GM21529 (cell line): ENCODE measurements around the gene SNX1.
"Not testable (repeated sequence)": the region's sequence is repeated elsewhere in the genome, so short reads cannot be mapped to it uniquely, and the experiment has no call there.

Experiments used
- ATAC-seq: cut with Tn5 transposase; IDR thresholded peaks from one replicate; pipeline ENCODE4 v1.9.1; 2021; ENCODE audit not compliant: unreplicated experiment

SNX1 gene

DNA sequence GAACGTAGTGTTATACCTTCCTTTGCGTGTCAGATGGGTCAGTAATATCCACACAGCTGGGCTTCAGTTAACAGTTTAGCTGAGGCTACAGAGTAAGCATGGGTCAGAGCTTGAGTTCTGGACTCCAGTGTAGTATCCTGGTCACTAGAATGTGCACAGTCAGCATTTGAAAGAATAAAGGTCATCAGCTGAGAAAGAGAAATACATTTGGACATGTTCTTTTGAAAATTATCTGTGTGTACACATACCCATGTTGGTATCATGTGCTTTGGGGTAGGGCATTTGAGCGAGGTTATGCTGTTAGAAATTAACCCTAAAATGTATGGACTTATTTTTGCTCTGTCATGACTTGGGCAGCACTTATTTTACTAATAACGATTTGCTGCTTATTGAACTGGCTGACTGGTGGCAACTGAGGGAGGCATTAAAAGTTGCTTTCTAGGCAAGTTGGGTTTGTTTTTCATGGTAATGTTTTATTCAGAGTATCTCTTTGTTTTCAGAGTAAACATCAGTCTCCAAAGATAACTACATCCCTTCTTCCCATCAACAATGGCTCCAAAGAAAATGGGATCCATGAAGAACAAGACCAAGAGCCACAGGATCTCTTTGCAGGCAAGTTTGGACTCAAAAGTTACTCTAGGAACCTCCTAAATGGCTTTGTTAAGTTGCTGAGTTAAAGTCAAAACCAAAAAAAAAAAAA is 16.4 kb downstream of the SNX1 start:
- ATAC-seq = no peak

DNA sequence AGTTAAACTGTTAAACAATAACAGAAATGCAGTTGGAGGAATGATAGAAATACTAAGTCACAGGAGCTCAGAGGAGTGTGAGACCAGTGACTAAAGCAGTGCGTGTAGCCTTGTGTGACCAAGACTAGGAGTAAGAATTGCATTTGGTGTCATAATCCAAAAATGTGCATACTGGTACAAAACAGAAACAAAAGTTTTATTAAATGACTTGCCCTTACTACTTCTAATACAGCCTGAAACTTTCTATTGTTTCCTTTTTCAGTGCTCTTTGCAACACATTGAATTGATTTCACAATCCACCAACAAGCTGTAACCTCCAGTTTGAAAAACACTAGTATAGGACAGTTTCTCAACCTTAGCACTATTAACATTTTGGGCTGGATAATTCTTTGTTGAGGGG is 17.1 kb downstream of the SNX1 start:
- ATAC-seq = no peak

DNA sequence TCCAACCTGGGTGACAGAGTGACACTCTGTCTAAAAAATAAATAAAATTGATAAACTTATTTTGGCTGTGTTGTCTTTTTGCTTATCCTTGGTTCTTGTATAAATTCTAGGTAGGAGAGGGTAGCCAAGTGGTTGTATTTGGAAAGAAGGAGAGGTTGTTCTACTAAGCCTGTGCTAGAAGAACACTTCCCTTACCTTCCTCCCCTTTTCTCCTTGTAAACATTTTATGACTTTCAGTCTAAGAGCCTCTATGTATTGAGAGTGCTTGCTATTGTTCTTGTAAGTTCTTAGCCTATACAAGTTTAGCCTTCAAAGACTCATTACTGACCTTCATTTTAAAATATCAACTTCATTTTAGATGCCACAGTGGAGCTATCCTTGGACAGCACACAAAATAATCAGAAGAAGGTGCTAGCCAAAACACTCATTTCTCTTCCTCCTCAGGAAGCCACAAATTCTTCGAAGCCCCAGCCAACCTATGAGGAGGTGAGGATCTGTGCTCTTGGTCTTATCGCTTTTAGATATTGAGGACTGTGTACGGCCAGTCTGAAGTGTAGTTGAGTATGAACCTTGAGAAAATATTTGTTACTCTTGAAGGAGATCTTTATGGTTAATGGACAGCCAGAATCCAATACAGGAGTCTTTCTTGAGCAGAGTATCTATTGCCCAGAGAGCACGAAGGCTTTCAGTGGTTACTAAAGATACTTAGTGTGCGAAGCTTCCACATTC is 22.1 kb downstream of the SNX1 start:
- no peak for ATAC-seq

DNA sequence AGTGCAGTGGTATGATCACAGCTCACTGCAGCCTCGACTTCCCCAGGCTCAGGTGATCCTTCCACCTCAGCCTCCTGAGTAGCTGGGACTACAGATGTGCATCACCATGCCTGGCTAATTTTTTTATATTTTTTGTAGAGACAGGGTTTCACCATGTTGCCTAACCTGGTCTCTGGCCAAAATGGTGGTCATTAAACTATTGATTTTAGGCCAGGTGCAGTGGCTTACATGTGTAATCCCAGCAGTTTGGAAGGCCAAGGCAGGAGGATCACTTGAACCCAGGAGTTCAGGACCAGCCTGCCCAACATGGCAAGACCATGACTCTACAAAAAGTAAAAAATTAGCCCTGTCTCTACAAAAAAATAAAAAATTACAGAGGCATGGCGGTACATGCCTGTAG is 24.5 kb downstream of the SNX1 start:
- ATAC-seq = not testable (repeated sequence)

DNA sequence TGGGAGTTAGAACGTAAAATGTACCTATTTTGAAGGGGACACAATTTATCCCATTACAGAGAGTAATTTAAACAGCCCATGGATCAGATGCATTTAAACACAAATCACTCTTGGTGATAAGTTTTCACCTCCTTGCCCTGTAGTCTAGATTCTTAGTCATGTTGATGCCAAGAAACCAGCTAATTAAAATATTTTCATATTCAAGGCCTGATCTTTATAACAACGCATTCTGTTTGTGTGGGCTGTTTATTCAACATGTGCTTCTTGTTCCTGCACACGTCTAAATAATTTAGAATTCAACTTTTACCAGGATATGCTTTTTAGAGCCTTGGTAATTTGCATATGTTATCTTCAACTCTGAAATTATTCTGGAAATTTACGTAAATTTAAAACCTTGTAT is 25.8 kb downstream of the SNX1 start:
- ATAC-seq = no peak

DNA sequence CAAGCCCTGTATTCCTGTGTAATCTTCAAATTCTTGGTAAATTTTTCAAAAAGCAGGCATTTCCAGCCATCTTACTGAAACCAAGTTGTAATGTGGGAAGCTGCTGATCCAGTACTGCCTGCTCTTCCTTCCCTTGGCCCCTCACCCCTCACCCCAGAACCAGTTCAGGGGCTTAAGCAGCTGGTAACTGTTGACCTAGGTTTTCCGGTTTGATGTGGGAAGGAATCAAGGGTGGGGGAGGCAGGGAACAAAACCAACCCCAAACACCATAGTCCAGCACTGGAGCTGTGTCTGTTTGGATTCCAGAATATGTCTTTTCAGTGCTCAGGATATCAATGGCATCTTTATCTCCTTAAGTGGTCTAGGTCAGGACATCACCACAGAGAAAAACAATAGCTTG is 26.7 kb downstream of the SNX1 start:
- ATAC-seq = no peak

DNA sequence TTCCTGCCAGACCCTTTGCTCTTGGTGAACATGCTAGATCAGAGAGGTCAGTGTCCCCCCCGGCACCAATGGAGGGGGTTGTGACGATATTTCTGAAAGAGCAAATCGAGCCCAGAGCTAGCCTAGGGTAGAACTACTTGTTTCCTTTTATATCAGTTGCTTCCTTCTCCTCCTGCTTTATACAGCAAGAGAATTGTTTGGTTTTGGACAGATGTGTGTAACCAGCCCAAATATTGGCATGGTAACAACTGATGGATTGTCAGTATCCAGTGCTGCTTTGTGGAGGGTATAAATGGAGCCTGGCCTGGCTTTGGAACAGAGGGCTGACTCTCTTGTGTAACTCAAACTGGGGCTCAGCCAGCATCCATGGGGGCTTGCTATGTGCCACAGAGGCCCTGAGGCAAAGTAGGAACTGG is 27.2 kb downstream of the SNX1 start:
- no peak for ATAC-seq

DNA sequence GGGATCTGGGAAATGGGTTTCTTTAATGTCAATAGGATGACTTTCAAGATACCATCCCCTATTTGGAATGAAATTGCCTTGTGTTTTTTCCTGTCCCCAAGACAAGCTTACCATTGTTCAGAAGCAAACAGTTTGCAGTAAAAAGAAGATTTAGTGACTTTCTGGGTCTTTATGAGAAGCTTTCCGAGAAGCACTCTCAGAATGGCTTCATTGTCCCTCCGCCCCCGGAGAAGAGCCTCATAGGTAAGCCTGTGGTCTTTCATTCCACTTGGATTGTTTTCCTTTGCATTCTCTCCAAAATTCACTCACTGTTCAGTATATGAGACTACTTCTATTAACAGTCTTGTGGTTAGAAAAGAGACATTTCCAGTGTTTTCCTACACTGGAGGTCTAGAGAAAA is 30.2 kb downstream of the SNX1 start:
- no peak for ATAC-seq

DNA sequence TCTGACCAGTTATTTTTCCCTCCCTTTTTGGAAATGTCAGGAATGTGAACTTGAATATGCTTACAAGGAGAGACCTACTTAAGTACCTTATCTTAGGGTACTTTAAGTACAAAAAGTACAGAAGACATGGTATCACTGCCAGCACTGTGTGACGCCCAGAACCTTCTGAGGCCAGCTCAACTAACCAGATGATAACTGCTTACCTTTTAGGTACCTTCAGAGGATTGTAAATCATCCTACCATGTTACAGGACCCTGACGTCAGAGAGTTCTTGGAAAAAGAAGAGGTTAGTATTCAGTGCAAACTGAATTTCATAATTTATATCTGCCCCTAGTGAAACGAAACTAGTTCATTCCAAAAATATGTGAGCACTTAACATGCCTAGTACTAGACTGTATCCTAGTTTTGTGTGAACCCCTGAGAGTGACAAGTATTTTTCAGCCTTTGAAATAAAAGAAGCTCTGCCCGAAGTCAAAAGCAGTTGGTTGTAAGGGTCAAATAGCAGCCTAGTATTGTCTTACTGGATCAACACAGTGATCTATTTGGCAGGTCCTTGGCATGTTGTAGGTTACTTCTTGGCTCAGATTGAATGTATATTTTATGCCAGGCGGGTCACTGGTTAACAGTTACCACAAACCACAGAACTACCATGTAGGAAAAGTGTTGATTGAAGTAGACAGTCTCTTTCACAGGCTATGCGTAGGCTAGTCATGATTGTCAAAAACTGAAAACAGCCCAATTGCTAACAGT is 31.9 kb downstream of the SNX1 start:
- no peak for ATAC-seq

DNA sequence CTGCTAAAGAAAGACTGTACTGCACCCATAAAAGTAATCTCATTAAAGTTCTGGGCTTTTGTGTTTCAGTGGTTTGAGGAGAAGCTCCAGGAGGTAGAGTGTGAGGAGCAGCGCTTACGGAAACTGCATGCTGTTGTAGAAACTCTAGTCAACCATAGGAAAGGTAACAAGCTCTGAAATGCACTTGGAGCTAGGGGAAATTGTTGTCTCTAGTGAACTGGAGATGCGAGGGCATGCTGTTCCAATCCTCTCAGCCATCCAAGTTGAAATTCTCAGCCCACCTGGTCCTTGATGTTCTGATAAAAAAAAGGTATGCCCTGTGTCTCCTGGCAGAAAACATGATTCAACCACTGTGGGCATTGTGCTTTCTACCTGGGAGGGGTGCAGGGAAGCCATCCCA is 34.4 kb downstream of the SNX1 start:
- no peak for ATAC-seq

DNA sequence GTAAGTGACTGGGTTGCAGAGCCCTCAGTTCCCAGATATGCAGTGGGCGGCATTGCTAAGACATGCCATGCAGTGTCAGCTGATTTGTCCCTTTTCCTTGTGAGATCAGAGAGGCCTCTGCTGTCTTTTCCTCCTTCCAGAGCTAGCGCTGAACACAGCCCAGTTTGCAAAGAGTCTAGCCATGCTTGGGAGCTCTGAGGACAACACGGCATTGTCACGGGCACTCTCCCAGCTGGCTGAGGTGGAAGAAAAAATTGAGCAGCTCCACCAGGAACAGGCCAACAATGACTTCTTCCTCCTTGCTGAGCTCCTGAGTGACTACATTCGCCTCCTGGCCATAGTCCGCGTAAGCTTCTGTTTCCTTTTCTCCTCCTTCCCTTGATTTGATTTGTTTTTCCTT is 35.8 kb downstream of the SNX1 start:
- no peak for ATAC-seq

DNA sequence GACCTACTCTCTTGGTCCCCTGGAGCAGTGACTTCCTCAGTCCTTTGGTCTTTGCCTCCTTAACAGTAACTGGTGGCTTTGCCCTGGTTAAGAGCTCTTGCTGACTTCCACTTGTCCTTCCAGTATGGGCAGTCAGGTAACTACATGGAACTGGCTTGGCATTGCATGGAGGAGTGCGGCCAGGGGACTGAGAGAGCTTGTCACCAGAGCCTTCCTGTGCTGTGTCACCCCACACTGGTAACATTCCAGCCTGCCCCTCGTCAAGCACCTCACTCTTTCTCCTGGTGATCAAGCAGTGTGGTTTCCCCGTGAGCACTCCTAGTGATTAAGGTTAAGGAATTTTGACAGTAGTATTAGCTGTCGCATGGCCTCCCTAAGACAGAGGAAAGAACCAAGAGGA is 36.4 kb downstream of the SNX1 start:
- ATAC-seq = no peak

DNA sequence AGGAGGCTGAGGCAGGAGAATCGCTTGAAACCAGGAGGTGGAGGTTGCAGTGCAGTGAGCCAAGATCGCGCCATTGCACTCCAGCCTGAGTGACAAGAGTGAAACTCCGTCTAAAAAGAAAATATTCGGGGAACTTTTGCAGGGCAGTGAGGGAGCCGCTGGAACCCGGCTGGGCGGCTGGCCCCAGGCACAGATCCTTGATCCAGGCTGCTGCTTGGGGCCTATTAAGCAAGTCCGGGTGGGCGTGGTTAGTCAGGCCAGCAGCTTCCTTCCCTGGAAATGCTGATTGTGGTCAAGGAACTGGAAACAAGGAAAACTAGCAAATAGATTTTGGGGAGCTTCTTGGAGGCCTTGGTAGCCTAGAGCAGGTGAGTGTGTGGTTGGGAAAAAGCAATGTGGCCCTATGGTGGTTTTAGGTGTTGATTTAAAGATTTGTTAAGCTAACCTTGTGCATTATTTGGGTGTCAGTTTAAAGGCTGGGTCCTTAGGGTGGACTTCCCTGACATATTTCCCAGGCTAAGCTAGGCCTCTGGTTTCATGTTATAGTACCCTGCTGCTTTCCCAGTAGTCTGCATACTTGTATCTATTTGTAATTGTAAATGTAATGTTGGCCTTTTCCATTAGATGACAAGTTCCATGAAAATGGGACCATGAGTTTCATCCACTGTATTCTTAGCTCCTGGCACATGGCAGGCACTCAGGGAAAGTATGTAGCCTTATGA is 38.0 kb downstream of the SNX1 start:
- ATAC-seq = no peak

DNA sequence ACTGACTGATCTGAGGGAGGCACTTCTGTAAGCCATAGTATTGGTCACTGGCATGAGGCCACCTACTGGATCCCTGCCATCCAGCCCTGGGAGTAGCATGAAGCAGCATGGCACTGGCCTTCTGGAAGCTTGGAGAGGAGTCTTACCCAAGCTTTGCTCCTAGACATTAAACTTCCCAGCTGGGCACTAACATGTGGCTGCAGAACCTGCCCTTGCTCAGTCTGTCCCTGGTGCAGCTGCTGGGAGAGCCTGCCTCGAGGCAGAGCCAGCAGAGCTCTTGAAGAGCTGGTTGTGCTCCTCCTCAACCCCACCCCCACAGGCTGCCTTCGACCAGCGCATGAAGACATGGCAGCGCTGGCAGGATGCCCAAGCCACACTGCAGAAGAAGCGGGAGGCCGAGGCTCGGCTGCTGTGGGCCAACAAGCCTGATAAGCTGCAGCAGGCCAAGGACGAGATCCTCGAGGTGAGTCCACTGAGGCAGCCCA is 38.6 kb downstream of the SNX1 start:
- ATAC-seq = no peak

DNA sequence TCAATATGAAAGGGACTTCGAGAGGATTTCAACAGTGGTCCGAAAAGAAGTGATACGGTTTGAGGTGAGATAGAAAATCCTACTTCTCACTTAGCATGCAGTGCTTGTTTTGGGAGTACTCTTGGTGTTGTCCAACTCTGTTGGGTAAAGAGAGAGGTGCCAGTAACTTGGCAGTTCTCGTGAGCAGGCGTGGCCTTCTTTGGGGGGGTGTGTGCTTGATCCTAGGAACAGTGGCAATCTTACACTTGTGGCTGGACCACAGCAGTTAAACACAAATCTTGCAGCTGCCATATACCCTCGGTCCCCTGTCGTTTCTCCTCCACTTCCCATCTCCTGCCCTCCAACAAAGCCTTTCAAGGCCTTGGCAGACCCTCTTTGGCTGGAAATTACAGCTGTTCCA is 40.6 kb downstream of the SNX1 start:
- ATAC-seq = no peak

DNA sequence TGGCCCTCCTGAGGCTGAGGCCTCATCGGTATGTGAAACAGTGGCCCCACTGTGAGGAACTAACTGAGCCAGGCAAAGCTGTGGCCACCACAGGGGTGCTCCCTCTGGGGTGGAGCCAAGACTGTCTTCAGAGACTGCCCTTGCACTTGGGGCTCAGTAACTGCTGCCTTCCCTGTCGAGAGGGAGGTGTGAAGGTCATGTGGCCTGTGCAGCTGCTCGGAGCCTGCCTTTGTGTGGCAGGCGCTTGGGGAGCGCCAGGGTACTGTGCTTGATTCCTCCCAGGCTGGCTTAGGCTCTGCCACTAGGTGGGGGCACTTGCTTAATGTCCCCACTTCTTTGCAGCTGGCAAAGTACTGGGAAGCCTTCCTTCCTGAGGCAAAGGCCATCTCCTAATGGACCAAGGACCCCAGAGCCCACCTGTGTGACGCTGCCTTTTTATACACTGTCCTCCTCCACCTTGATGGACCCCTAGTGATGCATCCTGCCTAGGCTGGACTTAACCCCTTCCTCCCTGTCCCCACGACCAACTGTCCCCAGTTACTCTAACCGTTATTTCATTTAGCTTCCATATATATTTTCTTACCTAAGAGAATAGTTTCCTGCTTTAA is 41.5 kb downstream of the SNX1 start:
- no peak for ATAC-seq

DNA sequence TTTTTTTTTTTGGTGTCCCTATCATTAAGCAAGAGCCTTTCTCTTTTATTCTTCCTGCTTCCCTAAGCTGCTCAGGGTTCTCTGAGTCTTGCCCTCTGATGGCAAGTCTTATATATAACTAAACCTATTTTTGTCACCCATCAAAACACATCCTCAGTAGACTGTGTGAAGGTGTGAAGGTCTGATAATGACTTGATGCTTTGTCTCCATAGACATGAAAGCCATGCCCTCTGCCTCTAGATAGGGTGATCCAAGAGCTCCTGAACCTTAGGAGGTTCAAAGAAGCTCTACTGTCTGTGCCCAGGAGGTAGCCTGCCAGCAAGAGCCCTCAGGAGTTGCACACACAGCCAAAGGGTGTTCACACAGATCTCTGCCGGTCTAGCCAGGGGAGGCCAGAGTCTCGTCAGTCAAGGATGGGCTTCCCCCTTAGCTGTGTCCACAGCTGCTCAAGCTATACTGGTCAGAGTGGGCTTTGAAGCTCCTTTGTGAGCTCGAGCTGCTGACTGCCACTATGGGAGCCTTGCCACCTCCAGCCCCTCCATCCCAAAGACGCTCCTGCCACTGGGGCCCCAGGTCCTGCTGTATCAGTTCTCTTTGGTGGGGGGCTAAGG is 42.7 kb downstream of the SNX1 start:
- no peak for ATAC-seq

DNA sequence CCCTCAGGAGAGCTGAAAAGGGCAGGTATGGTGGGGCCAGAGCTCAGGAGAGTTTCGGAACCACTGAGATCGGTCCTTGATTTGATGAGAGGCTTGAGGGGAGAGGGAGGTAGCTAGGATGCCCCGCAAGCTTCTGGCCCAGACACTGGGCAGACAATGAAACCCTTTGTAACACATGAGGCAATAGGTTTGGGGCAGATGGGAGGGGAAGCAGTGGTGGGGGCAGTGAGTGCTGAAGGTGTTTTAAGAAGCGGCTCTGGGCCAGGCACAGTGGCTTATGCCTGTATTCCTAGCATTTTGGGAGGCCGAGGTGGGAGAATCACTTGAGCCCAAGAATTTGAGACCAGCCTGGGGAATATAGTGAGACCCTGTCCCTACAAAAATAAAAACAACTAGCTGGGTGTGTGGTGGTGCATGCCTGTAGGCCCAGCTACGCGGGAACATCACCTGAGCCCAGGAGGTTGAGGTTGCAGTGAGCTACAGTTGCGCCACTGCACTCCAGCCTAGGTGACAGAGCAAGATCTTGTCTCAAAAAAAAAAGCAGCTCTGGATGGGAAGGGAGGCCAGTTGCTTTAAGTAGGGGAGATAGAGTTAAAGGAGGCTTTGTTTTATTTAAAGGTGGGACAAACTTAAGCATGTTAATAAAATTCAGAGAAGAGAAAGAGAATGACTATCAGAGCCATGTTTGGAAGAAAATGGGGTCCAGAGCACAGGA is 46.2 kb downstream of the SNX1 start:
- ATAC-seq = no peak

DNA sequence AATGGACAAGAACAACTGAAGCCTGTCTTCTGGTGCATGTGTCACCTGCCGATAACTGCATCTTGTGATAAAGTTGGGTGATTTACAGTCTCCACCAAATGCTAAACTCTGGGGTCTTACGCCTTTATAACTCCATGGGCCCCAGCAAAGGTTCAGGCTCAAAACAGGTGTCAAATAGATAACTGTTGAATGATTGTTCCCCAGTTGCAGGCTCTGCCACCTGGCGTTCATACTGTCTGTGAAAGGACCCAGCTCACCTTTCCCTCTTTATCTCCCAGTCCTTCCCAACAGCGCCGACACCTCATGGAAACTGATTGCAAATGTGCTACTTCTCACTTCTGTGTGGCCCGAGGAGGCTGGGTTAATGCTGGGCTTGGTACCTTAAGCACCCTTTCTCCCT is 47.5 kb downstream of the SNX1 start:
- ATAC-seq = no peak

DNA sequence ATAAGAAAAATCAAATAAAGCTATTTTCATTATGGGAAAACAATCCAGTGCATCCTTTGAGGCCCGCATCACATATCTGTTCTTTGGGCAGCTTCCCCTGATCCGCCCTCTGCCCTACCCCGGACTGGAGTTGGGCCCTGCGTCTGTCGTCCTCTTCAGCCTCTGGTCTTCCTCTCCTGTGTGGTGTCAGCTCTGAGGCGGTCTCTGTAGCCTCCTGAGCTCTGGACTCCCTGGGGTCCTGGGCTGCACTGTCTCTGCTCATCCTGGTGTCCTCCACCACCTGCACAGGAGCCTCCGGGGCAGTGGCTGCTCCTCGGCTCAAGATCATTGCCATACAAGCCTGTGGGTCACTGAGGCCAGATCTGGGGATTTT is 48.4 kb downstream of the SNX1 start:
- no peak for ATAC-seq
